HCT116 (cell line): ENCODE data around the gene MAS1. TPM values are rescaled to one million over a fixed set of nuclear protein-coding genes. Genes with fewer than 3 reads are reported as not detected.

Experiments
- ATAC-seq: fragments of 200-7000 bp; cut with Tn5 transposase; 2 replicates; pipeline ENCODE4 v1.9.1; 2020; ENCODE audit warnings: mild to moderate bottlenecking, moderate library complexity
- BruUV-seq: library from RNA; stranded (reverse); fragments of 400-500 nt; replicated peaks from 2 replicates; lab custom pipeline; 2021; lab: Mats Ljungman, UMichigan
- CTCF ChIA-PET: fragments of 300-600 bp; sonication (Branson Sonifier 250); formaldehyde crosslinking; loops from one replicate; lab custom pipeline; 2021; ENCODE audit warnings: antibody characterized with exemption; lab: Charles Lee
- POLR2A ChIA-PET: fragments of 300-600, 350-600 bp; sonication (Branson Sonifier 250); formaldehyde crosslinking; loops from one replicate; lab custom pipeline; 2021; ENCODE audit warnings: antibody characterized with exemption; lab: Charles Lee
- RAD21 ChIA-PET, 2 experiments: fragments of 300-600 bp; sonication (Branson Sonifier 250); formaldehyde crosslinking; loops; one replicate each; lab custom pipeline; 2023; ENCODE audit warnings: low total read pairs in 2 of 2; ENCODE audit not compliant: uncharacterized antibody in 2 of 2, unreplicated experiment in 2 of 2, low non-redundant PET in 1 of 2; lab: Charles Lee
- DNase-seq: peaks from one replicate; pipeline ENCODE4 v3.0.0-alpha.2; 2010; ENCODE audit warnings: low read depth, low spot score
- H2AFZ ChIP-seq: fragments of 200-600 bp; shearing (Covaris generic), sonication (generic); 2 replicates; pipeline ENCODE4 v1.6.1; 2017; ENCODE audit warnings: low read depth, mixed run types, mixed read lengths, antibody characterized with exemption, low read length; ENCODE audit not compliant: poor library complexity, severe bottlenecking
- H3K27ac ChIP-seq: 2 replicates; pipeline ENCODE4 v1.5.1; 2012; ENCODE audit warnings: low read depth, low read length
- H3K27me3 ChIP-seq: fragments of 200-600 bp; sonication (generic); 2 replicates; pipeline ENCODE4 v1.6.1; 2016; ENCODE audit warnings: mixed run types, low read length, mixed read lengths; ENCODE audit not compliant: insufficient read depth
- H3K36me3 ChIP-seq, 2 experiments: fragments of 200-500 bp in 1 of 2; fragments of 200-600 bp in 1 of 2; sonication (Bioruptor generic) in 1 of 2; sonication (generic) in 1 of 2; 2 replicates each; pipeline versions ENCODE4 v1.5.1 to v1.6.1; 2014 to 2016; ENCODE audit warnings: low read length in 2 of 2, inconsistent platforms in 1 of 2, mixed read lengths in 1 of 2, mixed run types in 1 of 2; ENCODE audit not compliant: insufficient read depth in 2 of 2, control insufficient read depth in 1 of 2
- H3K4me1 ChIP-seq, 2 experiments: fragments of 200-600 bp in 1 of 2; sonication (generic) in 1 of 2; 2 replicates each; pipeline versions ENCODE4 v1.5.1 to v1.6.1; 2012 to 2017; ENCODE audit warnings: low read length in 2 of 2, inconsistent platforms in 1 of 2, mild to moderate bottlenecking in 1 of 2, mixed read lengths in 1 of 2, mixed run types in 1 of 2, moderate library complexity in 1 of 2; ENCODE audit not compliant: insufficient read depth in 2 of 2, control insufficient read depth in 1 of 2
- H3K4me2 ChIP-seq: fragments of 200-600 bp; sonication (generic); 2 replicates; pipeline ENCODE4 v1.6.1; 2017; ENCODE audit warnings: mixed run types, low read length, mixed read lengths
- H3K4me3 ChIP-seq, 2 experiments: fragments of 200-600 bp in 1 of 2; sonication (generic) in 1 of 2; replicated peaks in 1 of 2; 2 replicates each; pipeline ENCODE4 v1.5.1; 2011 to 2016; ENCODE audit warnings: low read length in 2 of 2, control low read depth in 1 of 2, low read depth in 1 of 2, mild to moderate bottlenecking in 1 of 2, mixed read lengths in 1 of 2, mixed run types in 1 of 2
- H3K79me2 ChIP-seq: fragments of 200-600 bp; sonication (generic); 2 replicates; pipeline ENCODE4 v1.6.1; 2017; ENCODE audit warnings: mild to moderate bottlenecking, mixed run types, low read length, moderate library complexity, mixed read lengths; ENCODE audit not compliant: insufficient read depth
- H3K9ac ChIP-seq: fragments of 200-600 bp; sonication (generic); 2 replicates; pipeline ENCODE4 v1.6.1; 2016; ENCODE audit warnings: low read length, mixed read lengths
- H3K9me2 ChIP-seq: fragments of 200-600 bp; sonication (generic), shearing (Covaris generic); 2 replicates; pipeline ENCODE4 v1.6.1; 2017; ENCODE audit warnings: mixed run types, mild to moderate bottlenecking, moderate library complexity; ENCODE audit not compliant: insufficient read depth
- H3K9me3 ChIP-seq, 2 experiments: fragments of 200-500 bp in 1 of 2; fragments of 200-600 bp in 1 of 2; sonication (Bioruptor generic) in 1 of 2; sonication (generic) in 1 of 2; 2 replicates each; pipeline ENCODE4 v1.6.1; 2014 to 2017; ENCODE audit warnings: low read length in 2 of 2, mixed read lengths in 2 of 2, inconsistent platforms in 1 of 2, low read depth in 1 of 2, mild to moderate bottlenecking in 1 of 2, mixed run types in 1 of 2, moderate library complexity in 1 of 2; ENCODE audit not compliant: control insufficient read depth in 1 of 2, insufficient read depth in 1 of 2
- H4K20me1 ChIP-seq: fragments of 200-600 bp; sonication (generic), shearing (Covaris generic); 2 replicates; pipeline ENCODE4 v1.6.1; 2017; ENCODE audit warnings: mixed run types, mild to moderate bottlenecking, moderate library complexity; ENCODE audit not compliant: insufficient read depth
- CTCF ChIP-seq, 3 experiments: fragments of 200-600 bp in 1 of 3; sonication (generic) in 1 of 3; IDR thresholded peaks in 2 of 3; conservative IDR thresholded peaks in 1 of 3; 2 replicates each; pipeline ENCODE4 v1.5.1; 2012 to 2017; ENCODE audit warnings: low read depth in 2 of 3, low read length in 2 of 3, antibody characterized with exemption in 1 of 3, borderline replicate concordance in 1 of 3, control low read depth in 1 of 3, mild to moderate bottlenecking in 1 of 3, mixed read lengths in 1 of 3, mixed run types in 1 of 3, moderate library complexity in 1 of 3; ENCODE audit not compliant: insufficient read depth in 1 of 3
- ELF1 ChIP-seq: IDR thresholded peaks from 2 replicates; pipeline ENCODE4 v1.6.1; 2012; ENCODE audit warnings: low read depth, borderline replicate concordance
- EZH2phosphoT487 ChIP-seq: fragments of 200-600 bp; IDR thresholded peaks from 2 replicates; pipeline ENCODE4 v1.6.1; 2018; ENCODE audit warnings: antibody characterized with exemption, borderline replicate concordance
- FOSL1 ChIP-seq: IDR thresholded peaks from 2 replicates; pipeline ENCODE4 v1.6.1; 2012; ENCODE audit warnings: low read depth
- JUND ChIP-seq: IDR thresholded peaks from 2 replicates; pipeline ENCODE4 v1.6.1; 2012
- MAX ChIP-seq: IDR thresholded peaks from 2 replicates; pipeline ENCODE4 v1.6.1; 2012
- POLR2A ChIP-seq: IDR thresholded peaks from 2 replicates; pipeline ENCODE4 v1.7.0; 2011; ENCODE audit warnings: borderline replicate concordance; ENCODE audit not compliant: insufficient read depth, insufficient read length; ENCODE audit errors: extremely low read depth
- SP1 ChIP-seq: IDR thresholded peaks from 2 replicates; pipeline ENCODE4 v1.6.1; 2012; ENCODE audit warnings: low read depth
- TCF7L2 ChIP-seq: IDR thresholded peaks from 2 replicates; pipeline ENCODE4 v1.7.0; 2011; ENCODE audit warnings: borderline replicate concordance, inconsistent platforms; ENCODE audit not compliant: insufficient read depth, insufficient read length; ENCODE audit errors: extremely low read depth
- ZBTB33 ChIP-seq: IDR thresholded peaks from 2 replicates; pipeline ENCODE4 v1.6.1; 2011; ENCODE audit warnings: mild to moderate bottlenecking, low read length, moderate library complexity; ENCODE audit not compliant: insufficient replicate concordance; ENCODE audit errors: extremely low read depth
- intact Hi-C: fragments of 100-400 bp; cut with micrococcal nuclease; formaldehyde crosslinking; loops from 2 replicates; pipeline ENCODE4 v1.10.0; 2022
- total RNA-seq: library from RNA; stranded (reverse); gene quantifications from one replicate; pipeline ENCODE4 v1.2.1, GENCODE V29; 2021; ENCODE audit not compliant: unreplicated experiment

MAS1 gene
- total RNA-seq, 1 experiment from 2014 or later: not detected

GRCh38 chr6:159934181-159934580 is 43.4 kb downstream of the MAS1 start (continued):
- no peak for TF ChIP-seq EZH2phosphoT487
- no peak for TF ChIP-seq SP1

- no TSS peak for BruUV-seq
- DNase-seq (no peak), ATAC-seq (no peak)
- Histone ChIP-seq H3K27ac (no peak overlapping the region), H3K4me3 (no peak overlapping the region), H3K27me3 (peaks cover 4% of the 10 kb centered on the region; the same call in 1 of the 2 replicates), H3K9me3 (no peaks in the 10 kb centered on the region), H4K20me1 (no peaks in the 10 kb centered on the region), H3K4me1 (no peaks in the 10 kb centered on the region), H3K79me2 (no peaks in the 10 kb centered on the region), H3K9me2 (no peaks in the 10 kb centered on the region), H3K4me2 (no peak overlapping the region), H2AFZ (no peak overlapping the region), H3K9ac (no peak overlapping the region), H3K36me3 (no peaks in the 10 kb centered on the region)
- RAD21 ChIA-PET: no interaction called here
- POLR2A ChIA-PET: no interaction called here
- CTCF ChIA-PET: no interaction called here
- no peak for TF ChIP-seq ZBTB33
- no peak for TF ChIP-seq MAX
- no peak for TF ChIP-seq TCF7L2
- TF ChIP-seq SP1: no peak
- no peak for TF ChIP-seq ELF1
- no peak for TF ChIP-seq POLR2A
- no peak for TF ChIP-seq CTCF (IDR thresholded peaks at IDR 0.05 in 2 of 3, conservative IDR thresholded peaks at IDR 0.05 in 1 of 3; ENCODE audit: borderline replicate concordance in 1 of 3, insufficient read depth in 1 of 3, low read depth in 2 of 3, low read length in 2 of 3)
- no peak for TF ChIP-seq FOSL1
- TF ChIP-seq JUND: no peak
- intact Hi-C loops: no loop called here
Measured at GRCh38 chr6:159935065-159935464, 44.3 kb downstream of the MAS1 start.
